SU-DHL-6 (cell line): ENCODE measurements around the gene IFNG.

Source experiments
- CTCF ChIP-seq: fragments of 200-600 bp; sonication (generic); IDR thresholded peaks from one replicate; pipeline ENCODE4 v1.5.1; 2017; ENCODE audit warnings: antibody characterized with exemption, mild to moderate bottlenecking, low read length, moderate library complexity; ENCODE audit not compliant: insufficient read depth, poor library complexity, severe bottlenecking
- EZH2phosphoT487 ChIP-seq: fragments of 200-600 bp; sonication (generic), shearing (Covaris generic); conservative IDR thresholded peaks from 2 replicates; pipeline ENCODE4 v1.6.1; 2018; ENCODE audit warnings: mild to moderate bottlenecking, antibody characterized with exemption, low read length, moderate library complexity, mixed read lengths

- TF ChIP-seq CTCF = no peak
- no peak for TF ChIP-seq EZH2phosphoT487
Observed at GRCh38 chr12:68177562-68177961, 18.0 kb upstream of the IFNG start.
